ENCODE results near the gene KCTD2. TPM values are rescaled to one million over a fixed set of nuclear protein-coding genes. Genes with fewer than 3 reads are reported as not detected.
A peak's percentile ranks its signal among the peaks of the same experiment; 100 is the strongest.

Gene KCTD2
- total and polyA plus RNA-seq, 9 of the 15 experiments (the other 6 are each of a cell fraction or from before 2014, with no cell fraction given), result 1.7 to 32.9 (median 15.8) TPM

- TF ChIP-seq ELK3 (CRISPR knock-in tag; IDR thresholded peaks at IDR 0.05) (no peak), ZNF57 (CRISPR knock-in tag; IDR thresholded peaks at IDR 0.05) (no peak), GTF2B (IDR thresholded peaks at IDR 0.05; ENCODE audit: extremely low read depth, insufficient read length) (no peak), ZFP1 (CRISPR knock-in tag; IDR thresholded peaks at IDR 0.05) (no peak), ZNF24 (IDR thresholded peaks at IDR 0.05) (peak; percentile 76; the same call in 1 of the 2 replicates), ZNF589 (CRISPR knock-in tag; IDR thresholded peaks at IDR 0.05; ENCODE audit: low read depth) (0 out of 2 replicates have a peak, but pooled peaks have one; percentile 27), DLX4 (CRISPR knock-in tag; IDR thresholded peaks at IDR 0.05) (no peak), CHAMP1 (IDR thresholded peaks at IDR 0.05) (peak; percentile 88), E2F8 (IDR thresholded peaks at IDR 0.05; ENCODE audit: low read depth, partially characterized antibody) (no peak), ARNT (IDR thresholded peaks at IDR 0.05) (peak in 1 of 2 experiments; percentile 98; a peak in 2 of 4 replicates), ARID1B (IDR thresholded peaks at IDR 0.05) (no peak; the same call in 1 of the 2 replicates), ZNF316 (IDR thresholded peaks at IDR 0.05) (no peak), FOXM1 (IDR thresholded peaks at IDR 0.05; ENCODE audit: low read depth) (0 out of 2 replicates have a peak, but pooled peaks have one; percentile 9), FOXM1 (CRISPR knock-in tag; IDR thresholded peaks at IDR 0.05; ENCODE audit: low read depth) (no peak), ZNF277 (CRISPR knock-in tag; IDR thresholded peaks at IDR 0.05; ENCODE audit: borderline replicate concordance) (no peak), KDM1A (IDR thresholded peaks at IDR 0.05) (0 out of 4 replicates have a peak, but pooled peaks of 1 of the 2 experiments have one; percentile 13), HMGXB4 (CRISPR knock-in tag; IDR thresholded peaks at IDR 0.05) (peak; percentile 96)
Measured at GRCh38 chr17:75034236-75034908, 12.7 kb upstream of the KCTD2 start (continued).
